ENCODE measurements around the gene TEX38. TPM values are rescaled to one million over a fixed set of nuclear protein-coding genes. Genes with fewer than 3 reads are reported as not detected.
"Not testable (repeated sequence)": the region's sequence is repeated elsewhere in the genome, so short reads cannot be mapped to it uniquely, and the experiment has no call there.

TEX38 gene
- total RNA-seq, 3 donors from 2014 or later = not detected

DNA sequence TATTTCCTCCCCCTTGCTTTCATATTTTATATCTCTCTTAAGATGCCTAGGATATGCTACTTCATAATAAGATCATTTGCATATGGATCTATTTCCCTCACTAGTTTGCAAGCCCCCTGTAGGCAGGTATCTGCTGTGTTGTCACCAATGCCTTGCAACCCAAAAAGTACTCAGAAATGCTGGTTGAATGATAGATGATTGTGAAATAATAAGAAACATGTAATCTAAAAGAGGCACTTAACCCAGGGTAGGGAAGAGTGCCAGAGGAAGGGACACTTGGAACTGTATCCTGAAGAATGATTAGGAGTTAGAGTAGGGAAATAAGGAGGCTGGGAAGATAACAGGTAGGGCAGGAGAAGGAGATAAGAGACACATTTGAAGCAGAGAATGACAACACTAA is 15.8 kb upstream of the TEX38 start:
- Histone ChIP-seq H3K4me3 (no peak overlapping the region), H3K9me3 (no peaks in the 10 kb centered on the region), H3K36me3 (ENCODE audit: low read depth) (no peaks in the 10 kb centered on the region), H3K4me1 (ENCODE audit: low read depth) (peaks cover 15% of the 10 kb centered on the region)
- ATAC-seq (no peak), DNase-seq (no peak)
- TF ChIP-seq, protein P1, sequence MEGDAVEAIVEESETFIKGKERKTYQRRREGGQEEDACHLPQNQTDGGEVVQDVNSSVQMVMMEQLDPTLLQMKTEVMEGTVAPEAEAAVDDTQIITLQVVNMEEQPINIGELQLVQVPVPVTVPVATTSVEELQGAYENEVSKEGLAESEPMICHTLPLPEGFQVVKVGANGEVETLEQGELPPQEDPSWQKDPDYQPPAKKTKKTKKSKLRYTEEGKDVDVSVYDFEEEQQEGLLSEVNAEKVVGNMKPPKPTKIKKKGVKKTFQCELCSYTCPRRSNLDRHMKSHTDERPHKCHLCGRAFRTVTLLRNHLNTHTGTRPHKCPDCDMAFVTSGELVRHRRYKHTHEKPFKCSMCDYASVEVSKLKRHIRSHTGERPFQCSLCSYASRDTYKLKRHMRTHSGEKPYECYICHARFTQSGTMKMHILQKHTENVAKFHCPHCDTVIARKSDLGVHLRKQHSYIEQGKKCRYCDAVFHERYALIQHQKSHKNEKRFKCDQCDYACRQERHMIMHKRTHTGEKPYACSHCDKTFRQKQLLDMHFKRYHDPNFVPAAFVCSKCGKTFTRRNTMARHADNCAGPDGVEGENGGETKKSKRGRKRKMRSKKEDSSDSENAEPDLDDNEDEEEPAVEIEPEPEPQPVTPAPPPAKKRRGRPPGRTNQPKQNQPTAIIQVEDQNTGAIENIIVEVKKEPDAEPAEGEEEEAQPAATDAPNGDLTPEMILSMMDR (IDR thresholded peaks at IDR 0.05) = no peak
- intact Hi-C loops (cut with DNase I, micrococcal nuclease) = no loop called here

DNA sequence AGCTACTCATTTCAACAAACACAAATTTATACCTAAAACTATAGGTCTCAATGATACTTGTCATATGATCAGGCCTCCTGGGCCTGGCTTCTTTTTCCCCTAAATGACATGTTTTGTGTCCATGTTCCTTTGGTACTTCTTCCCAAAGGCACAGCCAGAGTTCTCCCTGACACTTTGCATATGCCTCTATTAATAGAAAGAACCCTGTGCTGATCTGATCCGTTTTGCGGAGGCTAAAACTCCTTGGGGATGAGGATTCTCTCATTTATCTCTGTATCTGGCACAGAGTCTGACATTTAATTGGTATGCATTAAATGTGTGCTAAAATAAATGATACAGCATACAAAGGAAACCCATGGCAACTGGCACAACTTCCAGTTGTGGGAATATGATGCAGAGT is 15.0 kb upstream of the TEX38 start:
- Histone ChIP-seq H3K9me3 (no peaks in the 10 kb centered on the region), H3K36me3 (ENCODE audit: low read depth) (no peaks in the 10 kb centered on the region), H3K4me3 (no peak overlapping the region), H3K4me1 (ENCODE audit: low read depth) (peaks cover 15% of the 10 kb centered on the region)
- DNase-seq (no peak), ATAC-seq (no peak)
- intact Hi-C loops (cut with DNase I, micrococcal nuclease) = no loop called here
- TF ChIP-seq, protein P1 (IDR thresholded peaks at IDR 0.05) = no peak

DNA sequence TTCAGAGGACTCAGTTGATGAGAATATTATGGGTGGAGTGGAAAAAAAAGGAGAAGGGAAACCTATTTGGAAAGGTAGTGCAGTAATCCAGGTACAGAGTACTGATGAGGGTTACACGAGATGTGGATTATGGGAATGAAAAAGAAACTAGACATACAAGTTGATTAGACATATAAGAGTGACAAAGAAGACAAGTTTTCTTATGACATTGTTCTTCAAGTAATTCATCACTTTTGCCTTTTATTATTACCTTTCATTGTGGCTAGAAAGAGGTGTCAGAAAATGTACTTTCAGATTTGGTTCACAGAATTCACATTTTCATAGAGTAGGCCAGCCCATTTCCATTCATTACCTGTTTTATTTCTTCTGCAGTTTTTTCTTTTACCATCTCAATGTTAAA is 13.9 kb upstream of the TEX38 start:
- Histone ChIP-seq H3K4me3 (no peak overlapping the region), H3K9me3 (no peaks in the 10 kb centered on the region), H3K36me3 (ENCODE audit: low read depth) (no peaks in the 10 kb centered on the region), H3K4me1 (ENCODE audit: low read depth) (peaks cover 12% of the 10 kb centered on the region)
- intact Hi-C loops (cut with DNase I, micrococcal nuclease) = no loop called here
- ATAC-seq (no peak), DNase-seq (no peak)
- TF ChIP-seq, protein P1 (IDR thresholded peaks at IDR 0.05) = no peak

DNA sequence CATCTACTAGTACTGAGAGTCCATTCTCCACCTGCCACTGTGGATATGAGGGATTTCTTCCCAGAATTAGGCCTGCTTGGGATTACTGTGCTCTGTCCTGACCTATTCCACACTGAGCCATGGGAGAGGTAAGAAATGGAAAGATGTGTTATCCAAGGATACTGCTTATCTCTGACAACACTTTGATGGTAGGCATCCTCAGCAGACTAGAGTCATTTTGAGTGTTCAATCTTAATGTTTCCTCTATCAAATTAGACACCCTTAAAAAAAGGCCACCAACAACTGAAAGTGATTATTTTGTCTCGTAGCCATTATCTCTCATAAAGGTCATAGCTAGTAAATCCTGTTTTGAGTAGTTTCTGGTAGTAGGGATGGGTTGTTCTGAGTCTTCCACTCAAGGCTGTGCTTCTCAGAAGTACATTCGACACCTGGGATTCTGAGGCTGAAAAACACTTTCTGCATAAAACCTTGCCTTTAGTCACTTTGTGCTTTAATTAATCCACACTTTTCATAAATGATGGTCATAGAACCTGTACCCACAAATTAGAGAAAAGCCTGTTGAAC is 12.3 kb upstream of the TEX38 start:
- no peaks in the 10 kb centered on the region for H3K36me3 ChIP-seq (ENCODE audit: low read depth)
- TF ChIP-seq, protein P1 (IDR thresholded peaks at IDR 0.05) = no peak
- no peak overlapping the region for H3K4me3 ChIP-seq
- no peak for DNase-seq
- no peak for ATAC-seq
- H3K9me3 ChIP-seq = no peaks in the 10 kb centered on the region
- peaks cover 4% of the 10 kb centered on the region for H3K4me1 ChIP-seq (ENCODE audit: low read depth)
- intact Hi-C loops (cut with DNase I, micrococcal nuclease) = no loop called here

DNA sequence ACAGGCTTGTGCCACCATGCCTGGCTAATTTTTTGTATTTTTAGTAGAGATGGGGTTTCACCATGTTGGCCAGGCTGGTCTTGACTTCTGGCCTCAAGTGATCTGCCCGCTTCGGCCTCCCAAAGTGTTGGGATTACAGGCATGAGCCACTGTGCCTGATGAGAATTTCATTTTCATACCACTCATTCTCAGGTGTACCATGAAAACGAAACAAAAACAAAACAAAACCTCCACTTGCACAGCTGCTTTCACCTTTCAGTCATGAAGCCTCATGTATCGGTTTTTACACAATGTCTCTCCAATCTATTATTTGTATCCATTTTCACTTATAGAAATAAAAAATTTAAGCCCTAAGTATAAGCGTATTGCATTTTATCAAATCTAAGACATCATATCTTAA is 11.5 kb upstream of the TEX38 start:
- H3K9me3 ChIP-seq; DNase-seq; H3K4me3 ChIP-seq; H3K4me1 ChIP-seq (ENCODE audit: low read depth); ATAC-seq; intact Hi-C loops (cut with DNase I, micrococcal nuclease); H3K36me3 ChIP-seq (ENCODE audit: low read depth): not testable (repeated sequence)

DNA sequence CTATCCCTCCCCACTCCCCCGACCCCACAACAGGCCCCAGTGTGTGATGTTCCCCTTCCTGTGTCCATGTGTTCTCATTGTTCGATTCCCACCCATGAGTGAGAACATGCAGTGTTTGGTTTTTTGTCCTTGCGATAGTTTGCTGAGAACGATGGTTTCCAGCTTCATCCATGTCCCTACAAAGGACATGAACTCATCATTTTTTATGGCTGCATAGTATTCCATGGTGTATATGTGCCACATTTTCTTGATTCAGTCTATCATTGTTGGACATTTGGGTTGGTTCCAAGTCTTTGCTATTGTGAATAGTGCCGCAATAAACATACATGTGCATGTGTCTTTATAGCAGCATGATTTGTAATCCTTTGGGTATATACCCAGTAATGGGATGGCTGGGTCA is 8.7 kb upstream of the TEX38 start:
- ATAC-seq; DNase-seq; intact Hi-C loops (cut with DNase I, micrococcal nuclease); H3K4me3 ChIP-seq; H3K36me3 ChIP-seq (ENCODE audit: low read depth); H3K9me3 ChIP-seq: not testable (repeated sequence)
- H3K4me1 ChIP-seq (ENCODE audit: low read depth) = peaks cover 13% of the 10 kb centered on the region

DNA sequence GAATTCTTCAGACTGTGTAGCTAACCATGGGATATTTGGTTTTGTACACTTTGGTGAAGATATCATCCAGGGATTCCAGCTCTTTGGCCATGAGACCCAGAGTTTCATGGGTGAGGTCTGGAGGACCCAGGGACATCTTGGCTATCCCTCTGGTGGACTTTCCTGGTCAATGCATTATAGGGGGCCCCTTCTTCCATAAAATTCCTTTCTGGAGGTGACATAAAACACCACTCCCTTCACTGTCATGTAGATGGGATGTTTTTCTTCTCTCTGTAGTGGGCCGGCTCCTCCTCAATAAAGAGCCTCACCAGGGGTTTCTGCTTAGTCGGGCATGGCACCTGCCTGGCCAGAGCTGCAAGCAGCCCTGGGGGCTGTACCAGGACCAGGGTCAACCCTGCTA is 5.7 kb upstream of the TEX38 start:
- peaks cover 13% of the 10 kb centered on the region for H3K4me1 ChIP-seq (ENCODE audit: low read depth)
- intact Hi-C loops (cut with DNase I, micrococcal nuclease) = no loop called here
- no peak for ATAC-seq
- no peaks in the 10 kb centered on the region for H3K36me3 ChIP-seq (ENCODE audit: low read depth)
- no peak overlapping the region for H3K4me3 ChIP-seq
- H3K9me3 ChIP-seq = no peaks in the 10 kb centered on the region
- DNase-seq = no peak
- TF ChIP-seq, protein P1 (IDR thresholded peaks at IDR 0.05) = no peak
